B cell (primary cell): ENCODE results near the gene PIERCE2. TPM values are rescaled to one million over a fixed set of nuclear protein-coding genes. Genes with fewer than 3 reads are reported as not detected.

Source experiments
- ATAC-seq: fragments of 200-7000 bp; cut with Tn5 transposase; one replicate; pipeline ENCODE4 v1.10.0; 2021; ENCODE audit warnings: low read depth, mild to moderate bottlenecking, moderate number of reproducible peaks, moderate library complexity
- CTCF ChIA-PET: fragments of 350-600 bp; sonication (Branson Sonifier 250); formaldehyde crosslinking; loops from one replicate; lab custom pipeline; 2021; ENCODE audit warnings: antibody characterized with exemption, inconsistent platforms; lab: Charles Lee
- POLR2A ChIA-PET: fragments of 350-600 bp; sonication (Branson Sonifier 250); formaldehyde crosslinking; loops from one replicate; lab custom pipeline; 2021; ENCODE audit warnings: antibody characterized with exemption; lab: Charles Lee
- DNase-seq: peaks from one replicate; pipeline ENCODE4 v3.0.0; 2013
- H2AFZ ChIP-seq: 2 replicates; pipeline ENCODE4 v1.6.1; 2012; ENCODE audit warnings: mild to moderate bottlenecking, low read depth, low read length; ENCODE audit not compliant: insufficient read depth, poor library complexity, severe bottlenecking
- H3K27ac ChIP-seq, 2 donors: 1 replicate in 1 of 2; 2 replicates in 1 of 2; pipeline ENCODE4 v1.5.1; 2012 to 2013; ENCODE audit warnings: low read length in 2 of 2, mild to moderate bottlenecking in 2 of 2, moderate library complexity in 1 of 2
- H3K27me3 ChIP-seq, 4 experiments: fragments of 200-600 bp in 1 of 4; sonication (generic) in 1 of 4; replicated peaks in 1 of 4; 1 replicate in 2 of 4; 2 replicates in 2 of 4; pipeline versions ENCODE4 v1.6.1 to v1.7.0; 2013 to 2016; ENCODE audit warnings: low read length in 3 of 4, mild to moderate bottlenecking in 2 of 4, mixed read lengths in 1 of 4, moderate library complexity in 1 of 4; ENCODE audit not compliant: insufficient read depth in 4 of 4, control insufficient read depth in 3 of 4; ENCODE audit errors: control extremely low read depth in 1 of 4
- H3K36me3 ChIP-seq, 2 experiments: replicated peaks in 1 of 2; 1 replicate in 1 of 2; 2 replicates in 1 of 2; pipeline versions ENCODE4 v1.6.1 to v1.7.1; 2013; ENCODE audit warnings: low read length in 1 of 2; ENCODE audit not compliant: insufficient read depth in 2 of 2, control insufficient read depth in 1 of 2; ENCODE audit errors: control extremely low read depth in 1 of 2, extremely low read depth in 1 of 2
- H3K4me1 ChIP-seq, 2 donors: fragments of 200-600 bp in 1 of 2; sonication (generic) in 1 of 2; 1 replicate in 1 of 2; 2 replicates in 1 of 2; pipeline versions ENCODE4 v1.5.1 to v1.6.1; 2013 to 2017; ENCODE audit warnings: low read length in 2 of 2; ENCODE audit not compliant: control insufficient read depth in 2 of 2, insufficient read depth in 2 of 2
- H3K4me2 ChIP-seq: replicated peaks from 2 replicates; pipeline ENCODE3; 2012; ENCODE audit warnings: mild to moderate bottlenecking, low read depth, low read length; ENCODE audit not compliant: poor library complexity, severe bottlenecking
- H3K4me3 ChIP-seq, 5 experiments: fragments of 200-600 bp in 1 of 5; sonication (generic) in 1 of 5; 1 replicate in 3 of 5; 2 replicates in 2 of 5; pipeline versions ENCODE4 v1.5.1 to v1.7.0; 2011 to 2016; ENCODE audit warnings: low read length in 4 of 5, mild to moderate bottlenecking in 4 of 5, low read depth in 2 of 5, control low read depth in 1 of 5, moderate library complexity in 1 of 5; ENCODE audit not compliant: insufficient read depth in 1 of 5; ENCODE audit errors: control extremely low read depth in 1 of 5, extremely low read depth in 1 of 5
- H3K79me2 ChIP-seq: fragments of 200-600 bp; sonication (generic); one replicate; pipeline ENCODE4 v1.6.0; 2016; ENCODE audit warnings: low read length; ENCODE audit not compliant: control insufficient read depth, insufficient read depth
- H3K9ac ChIP-seq: fragments of 200-600 bp; sonication (generic); 2 replicates; pipeline ENCODE4 v1.6.1; 2017; ENCODE audit warnings: mild to moderate bottlenecking, low read length, moderate library complexity
- H3K9me3 ChIP-seq, 3 donors: one replicate each; pipeline versions ENCODE4 v1.6.1 to v1.7.1; 2013; ENCODE audit warnings: low read length in 2 of 3; ENCODE audit not compliant: control insufficient read depth in 2 of 3, insufficient read depth in 1 of 3; ENCODE audit errors: control extremely low read depth in 1 of 3
- H4K20me1 ChIP-seq: 2 replicates; pipeline ENCODE4 v1.6.0; 2012; ENCODE audit warnings: mild to moderate bottlenecking, low read length; ENCODE audit not compliant: insufficient read depth, control insufficient read depth, poor library complexity, severe bottlenecking
- H3K27ac Mint-ChIP-seq: one replicate; pipeline ENCODE4 v1.8.0; 2021; ENCODE audit warnings: mixed read lengths
- H3K27me3 Mint-ChIP-seq: one replicate; pipeline ENCODE4 v1.8.0; 2021; ENCODE audit warnings: mixed read lengths
- H3K4me1 Mint-ChIP-seq: one replicate; pipeline ENCODE4 v1.8.0; 2021; ENCODE audit warnings: mixed read lengths
- H3K4me3 Mint-ChIP-seq: one replicate; pipeline ENCODE4 v1.8.0; 2021; ENCODE audit warnings: mixed read lengths
- H3K9me3 Mint-ChIP-seq: one replicate; pipeline ENCODE4 v1.8.0; 2022; ENCODE audit warnings: mixed read lengths; ENCODE audit not compliant: insufficient read depth
- CTCF ChIP-seq: fragments of 200-600 bp; IDR thresholded peaks from one replicate; pipeline ENCODE4 v1.8.0; 2022; ENCODE audit warnings: antibody characterized with exemption, mild to moderate bottlenecking
- EZH2 ChIP-seq: IDR thresholded peaks from 2 replicates; pipeline ENCODE4 v1.6.1; 2012; ENCODE audit warnings: borderline replicate concordance, low read depth, mild to moderate bottlenecking, moderate library complexity, low read length; ENCODE audit not compliant: insufficient read depth, poor library complexity, severe bottlenecking
- intact Hi-C: fragments of 100-400 bp; cut with micrococcal nuclease; formaldehyde crosslinking; loops from one replicate; pipeline ENCODE4 v1.10.0; 2022
- polyA plus RNA-seq: library from polyadenylated mRNA; depleted of rRNA; stranded (reverse); fragments of >200 nt; gene quantifications from 2 replicates; pipeline ENCODE4 v1.2.3, GENCODE V29; 2012
- total RNA-seq, 2 donors: library from RNA; stranded (reverse); fragments of 120-200 nt in 1 of 2; gene quantifications; 1 replicate in 1 of 2; 2 replicates in 1 of 2; pipeline versions ENCODE4 v1.2.3 to v1.2.4, GENCODE V29; 2013 to 2022

Gene PIERCE2
- total and polyA plus RNA-seq, 2 donors (not counting 1 experiment from before 2014, with no cell fraction given): 1.1 to 1.8 TPM

GRCh38 chr15:55387027-55387426, 21.3 kb upstream of the PIERCE2 start:
- CTCF ChIA-PET: no interaction called here
- H3K9me3 ChIP-seq: no peaks in the 10 kb centered on the region
- no peak overlapping the region for H3K27ac Mint-ChIP-seq

GRCh38 chr15:55389264-55389607, 19.1 kb upstream of the PIERCE2 start:
- intact Hi-C loops: no loop called here
- no peaks in the 10 kb centered on the region for H3K27me3 ChIP-seq
- peaks cover 2% of the 10 kb centered on the region for H3K79me2 ChIP-seq
- H3K4me3 ChIP-seq: no peak overlapping the region
- no peaks in the 10 kb centered on the region for H3K4me1 Mint-ChIP-seq
- ChIA-PET CTCF (no interaction called here), POLR2A (interaction anchor here (0.6 kb wide), 1 partner anchor 71 kb away, joined by 3 read pairs; no protein-coding TSS in a partner anchor)
- no peak overlapping the region for H3K27ac Mint-ChIP-seq
- no peak overlapping the region for H3K9ac ChIP-seq
- ATAC-seq: no peak
- H3K4me3 Mint-ChIP-seq: no peak overlapping the region
- H4K20me1 ChIP-seq: peaks cover 21% of the 10 kb centered on the region
- H3K36me3 ChIP-seq: peaks cover 2 to 14% of the 10 kb centered on the region in 2 experiments
- no peak overlapping the region for H2AFZ ChIP-seq
- no peaks in the 10 kb centered on the region for H3K9me3 ChIP-seq
- H3K4me1 ChIP-seq: no peaks in the 10 kb centered on the region
- no peak for TF ChIP-seq CTCF
- TF ChIP-seq EZH2: no peak
- DNase-seq: no peak
- H3K4me2 ChIP-seq: no peak overlapping the region
- no peak overlapping the region for H3K27ac ChIP-seq
- no peaks in the 10 kb centered on the region for H3K9me3 Mint-ChIP-seq
- H3K27me3 Mint-ChIP-seq: no peaks in the 10 kb centered on the region

More at GRCh38 chr15:55387027-55387426, 21.3 kb upstream of the PIERCE2 start:
- H3K79me2 ChIP-seq: no peaks in the 10 kb centered on the region
- no peak overlapping the region for H3K9ac ChIP-seq
- no peaks in the 10 kb centered on the region for H3K27me3 ChIP-seq
- DNase-seq (no peak), ATAC-seq (no peak)
- POLR2A ChIA-PET: no interaction called here
- no peaks in the 10 kb centered on the region for H3K27me3 Mint-ChIP-seq
- no peak overlapping the region for H3K4me2 ChIP-seq
- no peak overlapping the region for H3K27ac ChIP-seq
- H3K9me3 Mint-ChIP-seq: peaks cover 2% of the 10 kb centered on the region
- H3K4me3 ChIP-seq: no peak overlapping the region
- peaks cover 2 to 26% of the 10 kb centered on the region in 2 experiments for H3K36me3 ChIP-seq
- H4K20me1 ChIP-seq: peaks cover 9% of the 10 kb centered on the region
- intact Hi-C loops: no loop called here
- H3K4me1 ChIP-seq: no peaks in the 10 kb centered on the region
- no peak overlapping the region for H3K4me3 Mint-ChIP-seq
- no peak overlapping the region for H2AFZ ChIP-seq
- H3K4me1 Mint-ChIP-seq: no peaks in the 10 kb centered on the region
- TF ChIP-seq CTCF (no peak), EZH2 (no peak)
